ENCODE results near the gene SAMM50. TPM values are rescaled to one million over a fixed set of nuclear protein-coding genes. Genes with fewer than 3 reads are reported as not detected.

Gene SAMM50
- total RNA-seq, 1 donor from 2014 or later = 45.5 TPM

DNA sequence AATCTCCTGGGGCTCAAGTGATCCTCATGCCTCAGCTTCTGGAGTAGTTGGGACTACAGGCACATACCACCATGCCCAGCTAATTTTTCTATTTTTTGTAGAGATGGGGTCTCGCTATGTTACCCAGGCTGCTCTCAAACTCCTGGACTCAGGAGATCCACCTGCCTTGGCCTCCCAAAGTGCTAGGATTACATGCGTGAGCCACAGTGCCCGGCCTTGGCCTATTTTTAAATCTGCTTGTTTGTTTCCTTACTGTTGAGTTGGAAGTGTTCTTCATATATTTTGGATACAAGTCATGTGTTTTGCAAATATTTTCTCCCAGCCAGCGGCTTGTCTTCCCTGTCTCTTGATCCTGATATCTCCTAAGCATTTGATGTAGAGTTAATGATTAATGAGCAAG, 73.8 kb downstream of the SAMM50 start:
- no peaks in the 10 kb centered on the region for H3K79me2 ChIP-seq (ENCODE audit: low read depth)
- H3K4me3 ChIP-seq = no peak overlapping the region
- no peak overlapping the region for H3K27ac Mint-ChIP-seq
- peaks cover 20% of the 10 kb centered on the region for H3K27me3 ChIP-seq
- no peak overlapping the region for H2AFZ ChIP-seq (replicated peaks)
- no peak overlapping the region for H3K27ac ChIP-seq
- no peaks in the 10 kb centered on the region for H3K36me3 Mint-ChIP-seq
- H3K9me3 Mint-ChIP-seq = peaks cover 2% of the 10 kb centered on the region
- H3K4me3 Mint-ChIP-seq = no peak overlapping the region
- peaks cover 17% of the 10 kb centered on the region for H3K27me3 Mint-ChIP-seq (ENCODE audit: insufficient read depth, low read depth)
- H3K4me1 Mint-ChIP-seq = peaks cover 48% of the 10 kb centered on the region
- H3K9ac ChIP-seq = no peak overlapping the region
- no peaks in the 10 kb centered on the region for H4K20me1 ChIP-seq (ENCODE audit: low read depth)
- no peaks in the 10 kb centered on the region for H3K4me1 ChIP-seq
- no peak for DNase-seq (ENCODE audit: low spot score)
- H3K9me3 ChIP-seq (ENCODE audit: low read depth) = no peaks in the 10 kb centered on the region
- no peak overlapping the region for H3K4me2 ChIP-seq
- TF ChIP-seq, protein P1, sequence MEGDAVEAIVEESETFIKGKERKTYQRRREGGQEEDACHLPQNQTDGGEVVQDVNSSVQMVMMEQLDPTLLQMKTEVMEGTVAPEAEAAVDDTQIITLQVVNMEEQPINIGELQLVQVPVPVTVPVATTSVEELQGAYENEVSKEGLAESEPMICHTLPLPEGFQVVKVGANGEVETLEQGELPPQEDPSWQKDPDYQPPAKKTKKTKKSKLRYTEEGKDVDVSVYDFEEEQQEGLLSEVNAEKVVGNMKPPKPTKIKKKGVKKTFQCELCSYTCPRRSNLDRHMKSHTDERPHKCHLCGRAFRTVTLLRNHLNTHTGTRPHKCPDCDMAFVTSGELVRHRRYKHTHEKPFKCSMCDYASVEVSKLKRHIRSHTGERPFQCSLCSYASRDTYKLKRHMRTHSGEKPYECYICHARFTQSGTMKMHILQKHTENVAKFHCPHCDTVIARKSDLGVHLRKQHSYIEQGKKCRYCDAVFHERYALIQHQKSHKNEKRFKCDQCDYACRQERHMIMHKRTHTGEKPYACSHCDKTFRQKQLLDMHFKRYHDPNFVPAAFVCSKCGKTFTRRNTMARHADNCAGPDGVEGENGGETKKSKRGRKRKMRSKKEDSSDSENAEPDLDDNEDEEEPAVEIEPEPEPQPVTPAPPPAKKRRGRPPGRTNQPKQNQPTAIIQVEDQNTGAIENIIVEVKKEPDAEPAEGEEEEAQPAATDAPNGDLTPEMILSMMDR (IDR thresholded peaks at IDR 0.05) = no peak
- TF ChIP-seq EZH2phosphoT487 (IDR thresholded peaks at IDR 0.05) = no peak
- no peak for TF ChIP-seq EZH2 (IDR thresholded peaks at IDR 0.05)
- peaks cover 17% of the 10 kb centered on the region for H3F3A ChIP-seq (ENCODE audit: low read depth)
- no peaks in the 10 kb centered on the region for H3K36me3 ChIP-seq

DNA sequence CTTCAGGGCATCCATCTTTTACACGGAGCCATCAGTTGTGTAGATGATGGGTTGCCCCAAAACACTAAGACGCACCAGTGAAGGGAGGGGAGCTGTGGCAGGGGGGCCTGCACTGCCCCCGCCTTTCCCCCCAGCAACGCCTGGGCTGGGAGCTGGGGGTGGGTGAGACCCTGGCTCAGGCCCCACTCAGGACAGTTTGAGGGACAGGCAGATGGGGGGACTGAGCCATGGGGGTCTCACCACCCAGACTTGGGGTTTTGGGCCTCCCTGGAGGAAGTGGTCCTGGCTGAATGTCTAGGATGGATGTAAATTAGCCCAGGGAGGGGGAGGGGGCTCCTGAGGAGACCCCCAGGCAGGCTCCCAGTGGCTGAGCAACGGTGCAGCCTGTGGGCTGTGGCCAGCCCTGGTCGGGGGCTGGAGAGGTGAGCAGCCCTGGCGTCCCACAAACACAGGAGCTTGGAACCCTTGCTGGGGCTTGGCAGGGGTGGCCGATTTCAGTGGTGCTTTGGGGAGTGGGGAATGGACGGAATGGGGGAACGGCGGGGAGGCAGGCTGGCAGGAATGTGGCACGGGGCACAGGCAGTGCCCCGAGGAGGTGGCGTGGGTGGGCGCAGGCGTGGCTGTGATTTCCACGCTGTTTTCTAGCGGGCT, 74.9 kb downstream of the SAMM50 start:
- Histone ChIP-seq H3K9ac (no peak overlapping the region), H2AFZ (replicated peaks) (no peak overlapping the region), H3F3A (ENCODE audit: low read depth) (peaks cover 10% of the 10 kb centered on the region), H3K27ac (no peak overlapping the region), H3K9me3 (ENCODE audit: low read depth) (no peaks in the 10 kb centered on the region), H3K4me2 (no peak overlapping the region), H3K4me1 (no peaks in the 10 kb centered on the region), H3K27me3 (peaks cover 10% of the 10 kb centered on the region), H3K79me2 (ENCODE audit: low read depth) (no peaks in the 10 kb centered on the region), H3K36me3 (no peaks in the 10 kb centered on the region), H3K4me3 (no peak overlapping the region), H4K20me1 (ENCODE audit: low read depth) (no peaks in the 10 kb centered on the region)
- Mint-ChIP-seq H3K9me3 (no peaks in the 10 kb centered on the region), H3K27ac (no peak overlapping the region), H3K4me3 (no peak overlapping the region), H3K36me3 (no peaks in the 10 kb centered on the region), H3K27me3 (ENCODE audit: insufficient read depth, low read depth) (peaks cover 14% of the 10 kb centered on the region), H3K4me1 (peaks cover 46% of the 10 kb centered on the region)
- TF ChIP-seq, protein P1 (IDR thresholded peaks at IDR 0.05) = no peak
- TF ChIP-seq EZH2 (IDR thresholded peaks at IDR 0.05) = no peak
- no peak for TF ChIP-seq EZH2phosphoT487 (IDR thresholded peaks at IDR 0.05)
- DNase-seq (ENCODE audit: low spot score) = no peak

DNA sequence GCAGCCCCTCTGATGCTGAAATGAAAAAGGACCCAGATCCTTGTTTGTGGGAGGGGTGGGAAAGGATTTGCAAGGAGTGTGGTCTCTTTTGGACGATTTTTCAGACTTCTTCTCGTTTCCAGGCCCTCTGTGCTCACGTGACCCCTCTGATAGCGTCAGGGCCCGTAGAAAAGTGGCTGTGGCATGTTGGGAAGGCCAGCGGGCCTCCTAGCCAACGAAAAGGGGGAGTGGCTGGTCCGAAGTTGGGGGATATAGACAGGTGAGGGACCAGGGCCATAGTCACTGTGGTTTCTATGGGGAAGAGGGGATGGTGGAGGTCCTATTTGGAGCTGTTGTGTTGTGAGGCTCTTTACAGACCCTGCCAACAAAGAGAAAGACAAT, 75.5 kb downstream of the SAMM50 start:
- Histone ChIP-seq H3K9ac (no peak overlapping the region), H2AFZ (replicated peaks) (no peak overlapping the region), H3K79me2 (ENCODE audit: low read depth) (no peaks in the 10 kb centered on the region), H3K4me3 (no peak overlapping the region), H3K4me1 (no peaks in the 10 kb centered on the region), H4K20me1 (ENCODE audit: low read depth) (no peaks in the 10 kb centered on the region), H3K36me3 (no peaks in the 10 kb centered on the region), H3K9me3 (ENCODE audit: low read depth) (no peaks in the 10 kb centered on the region), H3K4me2 (no peak overlapping the region), H3F3A (ENCODE audit: low read depth) (peaks cover 6% of the 10 kb centered on the region), H3K27me3 (peaks cover 5% of the 10 kb centered on the region), H3K27ac (no peak overlapping the region)
- no peak for DNase-seq (ENCODE audit: low spot score)
- no peak overlapping the region for H3K4me3 Mint-ChIP-seq
- no peak overlapping the region for H3K27ac Mint-ChIP-seq
- no peaks in the 10 kb centered on the region for H3K36me3 Mint-ChIP-seq
- TF ChIP-seq EZH2phosphoT487 (IDR thresholded peaks at IDR 0.05) (no peak), EZH2 (IDR thresholded peaks at IDR 0.05) (no peak)
- TF ChIP-seq, protein P1 (IDR thresholded peaks at IDR 0.05) = no peak
- H3K27me3 Mint-ChIP-seq (ENCODE audit: insufficient read depth, low read depth) = peaks cover 11% of the 10 kb centered on the region
- peaks cover 42% of the 10 kb centered on the region for H3K4me1 Mint-ChIP-seq
- no peaks in the 10 kb centered on the region for H3K9me3 Mint-ChIP-seq
